ENCODE data around the gene MAPKAPK5. TPM values are rescaled to one million over a fixed set of nuclear protein-coding genes. Genes with fewer than 3 reads are reported as not detected.
"Not testable (repeated sequence)": the region's sequence is repeated elsewhere in the genome, so short reads cannot be mapped to it uniquely, and the experiment has no call there.

Gene MAPKAPK5
- total and polyA plus RNA-seq, 2 experiments from 2014 or later = 41.5 to 77.0 TPM

DNA sequence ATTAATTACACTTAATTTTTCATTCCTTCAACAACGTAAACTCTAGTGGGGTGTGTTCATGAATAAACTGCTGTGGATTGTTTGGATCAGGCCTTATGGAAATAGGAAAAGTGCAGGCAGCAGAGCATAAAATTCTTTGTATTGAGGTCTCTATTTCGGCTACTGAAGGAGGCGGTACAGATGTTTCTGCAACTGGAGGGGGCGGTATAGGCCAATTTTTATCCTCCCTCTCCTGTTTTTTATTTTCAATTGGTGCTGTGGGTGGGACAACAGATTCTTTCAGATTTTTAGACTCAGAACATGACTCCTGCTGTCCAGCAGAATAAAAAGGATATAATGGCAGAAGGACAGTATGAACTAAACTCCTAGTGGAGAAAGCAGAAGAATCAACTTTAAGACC, 17.7 kb upstream of the MAPKAPK5 start:
- H3K36me3 Mint-ChIP-seq (ENCODE audit: low read depth); H3K4me3 Mint-ChIP-seq; H3K79me2 ChIP-seq (replicated peaks; ENCODE audit: insufficient read depth); H4K20me1 ChIP-seq (replicated peaks; ENCODE audit: insufficient read depth); H3K27me3 ChIP-seq (ENCODE audit: insufficient read depth); H3K27ac ChIP-seq (ENCODE audit: low read depth); H3K36me3 ChIP-seq (ENCODE audit: insufficient read depth); H3K4me2 ChIP-seq; H3K4me1 ChIP-seq (ENCODE audit: insufficient read depth); H2AFZ ChIP-seq; H3K9me3 Mint-ChIP-seq; H3K27ac Mint-ChIP-seq; H3K4me3 ChIP-seq; H3K27me3 Mint-ChIP-seq (ENCODE audit: insufficient read depth, low read depth, poor library complexity); H3F3A ChIP-seq (replicated peaks; ENCODE audit: low read depth); H3K9me2 ChIP-seq (ENCODE audit: insufficient read depth): not testable (repeated sequence)
- H3K4me1 Mint-ChIP-seq = peaks cover 40% of the 10 kb centered on the region
- ATAC-seq = peak; percentile 41; the same call in 2 of the 3 replicates
- DNase-seq (ENCODE audit: low spot score) = peak; percentile 48
- TF ChIP-seq, protein P1, sequence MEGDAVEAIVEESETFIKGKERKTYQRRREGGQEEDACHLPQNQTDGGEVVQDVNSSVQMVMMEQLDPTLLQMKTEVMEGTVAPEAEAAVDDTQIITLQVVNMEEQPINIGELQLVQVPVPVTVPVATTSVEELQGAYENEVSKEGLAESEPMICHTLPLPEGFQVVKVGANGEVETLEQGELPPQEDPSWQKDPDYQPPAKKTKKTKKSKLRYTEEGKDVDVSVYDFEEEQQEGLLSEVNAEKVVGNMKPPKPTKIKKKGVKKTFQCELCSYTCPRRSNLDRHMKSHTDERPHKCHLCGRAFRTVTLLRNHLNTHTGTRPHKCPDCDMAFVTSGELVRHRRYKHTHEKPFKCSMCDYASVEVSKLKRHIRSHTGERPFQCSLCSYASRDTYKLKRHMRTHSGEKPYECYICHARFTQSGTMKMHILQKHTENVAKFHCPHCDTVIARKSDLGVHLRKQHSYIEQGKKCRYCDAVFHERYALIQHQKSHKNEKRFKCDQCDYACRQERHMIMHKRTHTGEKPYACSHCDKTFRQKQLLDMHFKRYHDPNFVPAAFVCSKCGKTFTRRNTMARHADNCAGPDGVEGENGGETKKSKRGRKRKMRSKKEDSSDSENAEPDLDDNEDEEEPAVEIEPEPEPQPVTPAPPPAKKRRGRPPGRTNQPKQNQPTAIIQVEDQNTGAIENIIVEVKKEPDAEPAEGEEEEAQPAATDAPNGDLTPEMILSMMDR (conservative IDR thresholded peaks at IDR 0.05; ENCODE audit: low read depth in 2 of 2) = peak; percentile 61 to 80

DNA sequence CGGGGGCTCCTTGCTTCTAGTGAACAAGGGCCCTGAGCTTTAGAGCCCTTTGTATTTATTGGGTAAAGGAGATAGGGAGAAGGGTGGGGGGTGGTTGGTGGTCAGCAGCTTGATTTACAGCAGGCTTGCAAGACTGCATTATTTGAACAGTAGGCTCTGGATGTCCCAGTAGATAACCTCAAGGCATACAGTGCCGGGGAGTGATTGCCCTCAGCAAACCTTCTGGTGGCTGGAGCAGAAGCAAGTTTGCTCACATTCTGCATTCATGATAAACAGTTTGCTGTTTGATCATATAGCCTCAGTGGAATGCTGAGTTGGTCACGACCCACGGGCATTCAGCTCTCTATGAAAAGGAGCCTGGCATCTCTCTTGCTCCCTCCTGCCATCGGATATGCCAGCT, 16.5 kb upstream of the MAPKAPK5 start:
- no peak overlapping the region for H3K4me2 ChIP-seq
- H3K4me3 ChIP-seq = no peak overlapping the region
- no peak overlapping the region for H3K27ac Mint-ChIP-seq
- H3K36me3 Mint-ChIP-seq (ENCODE audit: low read depth) = no peaks in the 10 kb centered on the region
- H3K4me3 Mint-ChIP-seq = no peak overlapping the region
- no peaks in the 10 kb centered on the region; the same call in 1 of the 2 replicates for H3K4me1 ChIP-seq (ENCODE audit: insufficient read depth)
- H3K9me3 Mint-ChIP-seq = peaks cover 8% of the 10 kb centered on the region; the same call in 2 of the 3 replicates
- no peaks in the 10 kb centered on the region for H3K79me2 ChIP-seq (replicated peaks; ENCODE audit: insufficient read depth)
- no peaks in the 10 kb centered on the region for H3K9me2 ChIP-seq (ENCODE audit: insufficient read depth)
- H3K27me3 ChIP-seq (ENCODE audit: insufficient read depth) = no peaks in the 10 kb centered on the region
- DNase-seq (ENCODE audit: low spot score) = no peak
- no peak overlapping the region for H2AFZ ChIP-seq
- H3F3A ChIP-seq (replicated peaks; ENCODE audit: low read depth) = no peaks in the 10 kb centered on the region
- no peaks in the 10 kb centered on the region for H4K20me1 ChIP-seq (replicated peaks; ENCODE audit: insufficient read depth)
- no peak overlapping the region for H3K27ac ChIP-seq (ENCODE audit: low read depth)
- H3K36me3 ChIP-seq (ENCODE audit: insufficient read depth) = no peaks in the 10 kb centered on the region
- peaks cover 29% of the 10 kb centered on the region for H3K4me1 Mint-ChIP-seq
- H3K27me3 Mint-ChIP-seq (ENCODE audit: insufficient read depth, low read depth, poor library complexity) = peaks cover 6% of the 10 kb centered on the region
- no peak for ATAC-seq
- no peak for TF ChIP-seq ZNF114 (CRISPR knock-in tag; IDR thresholded peaks at IDR 0.05)
- TF ChIP-seq, protein P2, sequence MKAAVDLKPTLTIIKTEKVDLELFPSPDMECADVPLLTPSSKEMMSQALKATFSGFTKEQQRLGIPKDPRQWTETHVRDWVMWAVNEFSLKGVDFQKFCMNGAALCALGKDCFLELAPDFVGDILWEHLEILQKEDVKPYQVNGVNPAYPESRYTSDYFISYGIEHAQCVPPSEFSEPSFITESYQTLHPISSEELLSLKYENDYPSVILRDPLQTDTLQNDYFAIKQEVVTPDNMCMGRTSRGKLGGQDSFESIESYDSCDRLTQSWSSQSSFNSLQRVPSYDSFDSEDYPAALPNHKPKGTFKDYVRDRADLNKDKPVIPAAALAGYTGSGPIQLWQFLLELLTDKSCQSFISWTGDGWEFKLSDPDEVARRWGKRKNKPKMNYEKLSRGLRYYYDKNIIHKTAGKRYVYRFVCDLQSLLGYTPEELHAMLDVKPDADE (IDR thresholded peaks at IDR 0.05) = no peak
- no peak for TF ChIP-seq ZNF331 (CRISPR knock-in tag; IDR thresholded peaks at IDR 0.05; ENCODE audit: low read depth)
- TF ChIP-seq, protein P3, sequence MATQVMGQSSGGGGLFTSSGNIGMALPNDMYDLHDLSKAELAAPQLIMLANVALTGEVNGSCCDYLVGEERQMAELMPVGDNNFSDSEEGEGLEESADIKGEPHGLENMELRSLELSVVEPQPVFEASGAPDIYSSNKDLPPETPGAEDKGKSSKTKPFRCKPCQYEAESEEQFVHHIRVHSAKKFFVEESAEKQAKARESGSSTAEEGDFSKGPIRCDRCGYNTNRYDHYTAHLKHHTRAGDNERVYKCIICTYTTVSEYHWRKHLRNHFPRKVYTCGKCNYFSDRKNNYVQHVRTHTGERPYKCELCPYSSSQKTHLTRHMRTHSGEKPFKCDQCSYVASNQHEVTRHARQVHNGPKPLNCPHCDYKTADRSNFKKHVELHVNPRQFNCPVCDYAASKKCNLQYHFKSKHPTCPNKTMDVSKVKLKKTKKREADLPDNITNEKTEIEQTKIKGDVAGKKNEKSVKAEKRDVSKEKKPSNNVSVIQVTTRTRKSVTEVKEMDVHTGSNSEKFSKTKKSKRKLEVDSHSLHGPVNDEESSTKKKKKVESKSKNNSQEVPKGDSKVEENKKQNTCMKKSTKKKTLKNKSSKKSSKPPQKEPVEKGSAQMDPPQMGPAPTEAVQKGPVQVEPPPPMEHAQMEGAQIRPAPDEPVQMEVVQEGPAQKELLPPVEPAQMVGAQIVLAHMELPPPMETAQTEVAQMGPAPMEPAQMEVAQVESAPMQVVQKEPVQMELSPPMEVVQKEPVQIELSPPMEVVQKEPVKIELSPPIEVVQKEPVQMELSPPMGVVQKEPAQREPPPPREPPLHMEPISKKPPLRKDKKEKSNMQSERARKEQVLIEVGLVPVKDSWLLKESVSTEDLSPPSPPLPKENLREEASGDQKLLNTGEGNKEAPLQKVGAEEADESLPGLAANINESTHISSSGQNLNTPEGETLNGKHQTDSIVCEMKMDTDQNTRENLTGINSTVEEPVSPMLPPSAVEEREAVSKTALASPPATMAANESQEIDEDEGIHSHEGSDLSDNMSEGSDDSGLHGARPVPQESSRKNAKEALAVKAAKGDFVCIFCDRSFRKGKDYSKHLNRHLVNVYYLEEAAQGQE (IDR thresholded peaks at IDR 0.05; ENCODE audit: unreplicated experiment) = no peak
- TF ChIP-seq, protein P4, sequence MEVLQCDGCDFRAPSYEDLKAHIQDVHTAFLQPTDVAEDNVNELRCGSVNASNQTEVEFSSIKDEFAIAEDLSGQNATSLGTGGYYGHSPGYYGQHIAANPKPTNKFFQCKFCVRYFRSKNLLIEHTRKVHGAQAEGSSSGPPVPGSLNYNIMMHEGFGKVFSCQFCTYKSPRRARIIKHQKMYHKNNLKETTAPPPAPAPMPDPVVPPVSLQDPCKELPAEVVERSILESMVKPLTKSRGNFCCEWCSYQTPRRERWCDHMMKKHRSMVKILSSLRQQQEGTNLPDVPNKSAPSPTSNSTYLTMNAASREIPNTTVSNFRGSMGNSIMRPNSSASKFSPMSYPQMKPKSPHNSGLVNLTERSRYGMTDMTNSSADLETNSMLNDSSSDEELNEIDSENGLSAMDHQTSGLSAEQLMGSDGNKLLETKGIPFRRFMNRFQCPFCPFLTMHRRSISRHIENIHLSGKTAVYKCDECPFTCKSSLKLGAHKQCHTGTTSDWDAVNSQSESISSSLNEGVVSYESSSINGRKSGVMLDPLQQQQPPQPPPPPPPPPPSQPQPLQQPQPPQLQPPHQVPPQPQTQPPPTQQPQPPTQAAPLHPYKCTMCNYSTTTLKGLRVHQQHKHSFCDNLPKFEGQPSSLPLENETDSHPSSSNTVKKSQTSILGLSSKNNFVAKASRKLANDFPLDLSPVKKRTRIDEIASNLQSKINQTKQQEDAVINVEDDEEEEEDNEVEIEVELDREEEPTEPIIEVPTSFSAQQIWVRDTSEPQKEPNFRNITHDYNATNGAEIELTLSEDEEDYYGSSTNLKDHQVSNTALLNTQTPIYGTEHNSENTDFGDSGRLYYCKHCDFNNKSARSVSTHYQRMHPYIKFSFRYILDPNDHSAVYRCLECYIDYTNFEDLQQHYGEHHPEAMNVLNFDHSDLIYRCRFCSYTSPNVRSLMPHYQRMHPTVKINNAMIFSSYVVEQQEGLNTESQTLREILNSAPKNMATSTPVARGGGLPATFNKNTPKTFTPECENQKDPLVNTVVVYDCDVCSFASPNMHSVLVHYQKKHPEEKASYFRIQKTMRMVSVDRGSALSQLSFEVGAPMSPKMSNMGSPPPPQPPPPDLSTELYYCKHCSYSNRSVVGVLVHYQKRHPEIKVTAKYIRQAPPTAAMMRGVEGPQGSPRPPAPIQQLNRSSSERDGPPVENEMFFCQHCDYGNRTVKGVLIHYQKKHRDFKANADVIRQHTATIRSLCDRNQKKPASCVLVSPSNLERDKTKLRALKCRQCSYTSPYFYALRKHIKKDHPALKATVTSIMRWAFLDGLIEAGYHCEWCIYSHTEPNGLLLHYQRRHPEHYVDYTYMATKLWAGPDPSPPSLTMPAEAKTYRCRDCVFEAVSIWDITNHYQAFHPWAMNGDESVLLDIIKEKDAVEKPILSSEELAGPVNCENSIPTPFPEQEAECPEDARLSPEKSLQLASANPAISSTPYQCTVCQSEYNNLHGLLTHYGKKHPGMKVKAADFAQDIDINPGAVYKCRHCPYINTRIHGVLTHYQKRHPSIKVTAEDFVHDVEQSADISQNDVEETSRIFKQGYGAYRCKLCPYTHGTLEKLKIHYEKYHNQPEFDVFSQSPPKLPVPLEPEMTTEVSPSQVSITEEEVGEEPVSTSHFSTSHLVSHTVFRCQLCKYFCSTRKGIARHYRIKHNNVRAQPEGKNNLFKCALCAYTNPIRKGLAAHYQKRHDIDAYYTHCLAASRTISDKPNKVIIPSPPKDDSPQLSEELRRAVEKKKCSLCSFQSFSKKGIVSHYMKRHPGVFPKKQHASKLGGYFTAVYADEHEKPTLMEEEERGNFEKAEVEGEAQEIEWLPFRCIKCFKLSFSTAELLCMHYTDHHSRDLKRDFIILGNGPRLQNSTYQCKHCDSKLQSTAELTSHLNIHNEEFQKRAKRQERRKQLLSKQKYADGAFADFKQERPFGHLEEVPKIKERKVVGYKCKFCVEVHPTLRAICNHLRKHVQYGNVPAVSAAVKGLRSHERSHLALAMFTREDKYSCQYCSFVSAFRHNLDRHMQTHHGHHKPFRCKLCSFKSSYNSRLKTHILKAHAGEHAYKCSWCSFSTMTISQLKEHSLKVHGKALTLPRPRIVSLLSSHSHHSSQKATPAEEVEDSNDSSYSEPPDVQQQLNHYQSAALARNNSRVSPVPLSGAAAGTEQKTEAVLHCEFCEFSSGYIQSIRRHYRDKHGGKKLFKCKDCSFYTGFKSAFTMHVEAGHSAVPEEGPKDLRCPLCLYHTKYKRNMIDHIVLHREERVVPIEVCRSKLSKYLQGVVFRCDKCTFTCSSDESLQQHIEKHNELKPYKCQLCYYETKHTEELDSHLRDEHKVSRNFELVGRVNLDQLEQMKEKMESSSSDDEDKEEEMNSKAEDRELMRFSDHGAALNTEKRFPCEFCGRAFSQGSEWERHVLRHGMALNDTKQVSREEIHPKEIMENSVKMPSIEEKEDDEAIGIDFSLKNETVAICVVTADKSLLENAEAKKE (CRISPR knock-in tag; IDR thresholded peaks at IDR 0.05) = no peak
- no peak for TF ChIP-seq STAT1 (IDR thresholded peaks at IDR 0.05; ENCODE audit: unreplicated experiment)
- no peak for TF ChIP-seq JUNB (IDR thresholded peaks at IDR 0.05; ENCODE audit: unreplicated experiment)
- no peak for TF ChIP-seq EZH2 (IDR thresholded peaks at IDR 0.05; ENCODE audit: low read depth, unreplicated experiment)
- no peak for TF ChIP-seq CREB1 (CRISPR knock-in tag; IDR thresholded peaks at IDR 0.05; ENCODE audit: low read depth)
